H1 (cell line): ENCODE data around the gene KCNJ13. TPM values are rescaled to one million over a fixed set of nuclear protein-coding genes. Genes with fewer than 3 reads are reported as not detected.

Experiments
- HDAC6 ChIP-seq: IDR thresholded peaks from one replicate; pipeline ENCODE4 v1.7.1; 2012; ENCODE audit warnings: low read depth, mild to moderate bottlenecking, inconsistent platforms, low read length, moderate library complexity
- POLR2AphosphoS5 ChIP-seq: IDR thresholded peaks from 2 replicates; pipeline ENCODE4 v1.6.1; 2011; ENCODE audit warnings: low read depth, low read length
- RAD21 ChIP-seq, 2 experiments: IDR thresholded peaks in 1 of 2; conservative IDR thresholded peaks in 1 of 2; 2 replicates each; pipeline ENCODE4 v1.6.1; 2011; ENCODE audit warnings: low read depth in 2 of 2, low read length in 2 of 2, improper control_type of control experiment in 1 of 2, inconsistent platforms in 1 of 2, mild to moderate bottlenecking in 1 of 2, moderate library complexity in 1 of 2
- polyA plus RNA-seq, 7 experiments: library from polyadenylated mRNA; depleted of rRNA in 3 of 7; stranded (reverse) in 5 of 7; unstranded in 2 of 7; fragments of >200 nt in 5 of 7; fragments of 200-250 nt in 2 of 7; gene quantifications; 1 replicate in 5 of 7; 2 replicates in 1 of 7; 4 replicates in 1 of 7; pipeline versions ENCODE4 v1.2.1 to v1.2.3, GENCODE V29; 2011 to 2013; ENCODE audit warnings: missing spikeins in 2 of 7, mixed read lengths in 2 of 7
- total RNA-seq: library from RNA; stranded (reverse); fragmentation: NEBNext Ultra II Directional; extraction: Animal tissue kit (Norgen Biotek cat#: 25700); gene quantifications from 2 replicates; pipeline ENCODE4 v1.2.1, GENCODE V29; 2021
- TF ChIP-seq, protein P1 (sequence below): fragments of 300-600 bp; sonication (generic); IDR thresholded peaks from 2 replicates; pipeline ENCODE4 v1.7.1; 2012; ENCODE audit warnings: low read length, moderate library complexity, mild to moderate bottlenecking, inconsistent platforms; ENCODE audit not compliant: insufficient replicate concordance
- TF ChIP-seq, protein P2 (sequence below): IDR thresholded peaks from 2 replicates; pipeline ENCODE4 v1.6.1; 2012; ENCODE audit warnings: low read length, inconsistent platforms

KCNJ13 gene
- total and polyA plus RNA-seq, 2 of the 8 experiments (the other 6 are each of a cell fraction or from before 2014, with no cell fraction given): not detected

GRCh38 chr2:232771870-232772269 is 4.5 kb downstream of the KCNJ13 start (continued):
- TF ChIP-seq, protein P1, sequence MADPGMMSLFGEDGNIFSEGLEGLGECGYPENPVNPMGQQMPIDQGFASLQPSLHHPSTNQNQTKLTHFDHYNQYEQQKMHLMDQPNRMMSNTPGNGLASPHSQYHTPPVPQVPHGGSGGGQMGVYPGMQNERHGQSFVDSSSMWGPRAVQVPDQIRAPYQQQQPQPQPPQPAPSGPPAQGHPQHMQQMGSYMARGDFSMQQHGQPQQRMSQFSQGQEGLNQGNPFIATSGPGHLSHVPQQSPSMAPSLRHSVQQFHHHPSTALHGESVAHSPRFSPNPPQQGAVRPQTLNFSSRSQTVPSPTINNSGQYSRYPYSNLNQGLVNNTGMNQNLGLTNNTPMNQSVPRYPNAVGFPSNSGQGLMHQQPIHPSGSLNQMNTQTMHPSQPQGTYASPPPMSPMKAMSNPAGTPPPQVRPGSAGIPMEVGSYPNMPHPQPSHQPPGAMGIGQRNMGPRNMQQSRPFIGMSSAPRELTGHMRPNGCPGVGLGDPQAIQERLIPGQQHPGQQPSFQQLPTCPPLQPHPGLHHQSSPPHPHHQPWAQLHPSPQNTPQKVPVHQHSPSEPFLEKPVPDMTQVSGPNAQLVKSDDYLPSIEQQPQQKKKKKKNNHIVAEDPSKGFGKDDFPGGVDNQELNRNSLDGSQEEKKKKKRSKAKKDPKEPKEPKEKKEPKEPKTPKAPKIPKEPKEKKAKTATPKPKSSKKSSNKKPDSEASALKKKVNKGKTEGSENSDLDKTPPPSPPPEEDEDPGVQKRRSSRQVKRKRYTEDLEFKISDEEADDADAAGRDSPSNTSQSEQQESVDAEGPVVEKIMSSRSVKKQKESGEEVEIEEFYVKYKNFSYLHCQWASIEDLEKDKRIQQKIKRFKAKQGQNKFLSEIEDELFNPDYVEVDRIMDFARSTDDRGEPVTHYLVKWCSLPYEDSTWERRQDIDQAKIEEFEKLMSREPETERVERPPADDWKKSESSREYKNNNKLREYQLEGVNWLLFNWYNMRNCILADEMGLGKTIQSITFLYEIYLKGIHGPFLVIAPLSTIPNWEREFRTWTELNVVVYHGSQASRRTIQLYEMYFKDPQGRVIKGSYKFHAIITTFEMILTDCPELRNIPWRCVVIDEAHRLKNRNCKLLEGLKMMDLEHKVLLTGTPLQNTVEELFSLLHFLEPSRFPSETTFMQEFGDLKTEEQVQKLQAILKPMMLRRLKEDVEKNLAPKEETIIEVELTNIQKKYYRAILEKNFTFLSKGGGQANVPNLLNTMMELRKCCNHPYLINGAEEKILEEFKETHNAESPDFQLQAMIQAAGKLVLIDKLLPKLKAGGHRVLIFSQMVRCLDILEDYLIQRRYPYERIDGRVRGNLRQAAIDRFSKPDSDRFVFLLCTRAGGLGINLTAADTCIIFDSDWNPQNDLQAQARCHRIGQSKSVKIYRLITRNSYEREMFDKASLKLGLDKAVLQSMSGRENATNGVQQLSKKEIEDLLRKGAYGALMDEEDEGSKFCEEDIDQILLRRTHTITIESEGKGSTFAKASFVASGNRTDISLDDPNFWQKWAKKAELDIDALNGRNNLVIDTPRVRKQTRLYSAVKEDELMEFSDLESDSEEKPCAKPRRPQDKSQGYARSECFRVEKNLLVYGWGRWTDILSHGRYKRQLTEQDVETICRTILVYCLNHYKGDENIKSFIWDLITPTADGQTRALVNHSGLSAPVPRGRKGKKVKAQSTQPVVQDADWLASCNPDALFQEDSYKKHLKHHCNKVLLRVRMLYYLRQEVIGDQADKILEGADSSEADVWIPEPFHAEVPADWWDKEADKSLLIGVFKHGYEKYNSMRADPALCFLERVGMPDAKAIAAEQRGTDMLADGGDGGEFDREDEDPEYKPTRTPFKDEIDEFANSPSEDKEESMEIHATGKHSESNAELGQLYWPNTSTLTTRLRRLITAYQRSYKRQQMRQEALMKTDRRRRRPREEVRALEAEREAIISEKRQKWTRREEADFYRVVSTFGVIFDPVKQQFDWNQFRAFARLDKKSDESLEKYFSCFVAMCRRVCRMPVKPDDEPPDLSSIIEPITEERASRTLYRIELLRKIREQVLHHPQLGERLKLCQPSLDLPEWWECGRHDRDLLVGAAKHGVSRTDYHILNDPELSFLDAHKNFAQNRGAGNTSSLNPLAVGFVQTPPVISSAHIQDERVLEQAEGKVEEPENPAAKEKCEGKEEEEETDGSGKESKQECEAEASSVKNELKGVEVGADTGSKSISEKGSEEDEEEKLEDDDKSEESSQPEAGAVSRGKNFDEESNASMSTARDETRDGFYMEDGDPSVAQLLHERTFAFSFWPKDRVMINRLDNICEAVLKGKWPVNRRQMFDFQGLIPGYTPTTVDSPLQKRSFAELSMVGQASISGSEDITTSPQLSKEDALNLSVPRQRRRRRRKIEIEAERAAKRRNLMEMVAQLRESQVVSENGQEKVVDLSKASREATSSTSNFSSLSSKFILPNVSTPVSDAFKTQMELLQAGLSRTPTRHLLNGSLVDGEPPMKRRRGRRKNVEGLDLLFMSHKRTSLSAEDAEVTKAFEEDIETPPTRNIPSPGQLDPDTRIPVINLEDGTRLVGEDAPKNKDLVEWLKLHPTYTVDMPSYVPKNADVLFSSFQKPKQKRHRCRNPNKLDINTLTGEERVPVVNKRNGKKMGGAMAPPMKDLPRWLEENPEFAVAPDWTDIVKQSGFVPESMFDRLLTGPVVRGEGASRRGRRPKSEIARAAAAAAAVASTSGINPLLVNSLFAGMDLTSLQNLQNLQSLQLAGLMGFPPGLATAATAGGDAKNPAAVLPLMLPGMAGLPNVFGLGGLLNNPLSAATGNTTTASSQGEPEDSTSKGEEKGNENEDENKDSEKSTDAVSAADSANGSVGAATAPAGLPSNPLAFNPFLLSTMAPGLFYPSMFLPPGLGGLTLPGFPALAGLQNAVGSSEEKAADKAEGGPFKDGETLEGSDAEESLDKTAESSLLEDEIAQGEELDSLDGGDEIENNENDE: no peak
- TF ChIP-seq, protein P2, sequence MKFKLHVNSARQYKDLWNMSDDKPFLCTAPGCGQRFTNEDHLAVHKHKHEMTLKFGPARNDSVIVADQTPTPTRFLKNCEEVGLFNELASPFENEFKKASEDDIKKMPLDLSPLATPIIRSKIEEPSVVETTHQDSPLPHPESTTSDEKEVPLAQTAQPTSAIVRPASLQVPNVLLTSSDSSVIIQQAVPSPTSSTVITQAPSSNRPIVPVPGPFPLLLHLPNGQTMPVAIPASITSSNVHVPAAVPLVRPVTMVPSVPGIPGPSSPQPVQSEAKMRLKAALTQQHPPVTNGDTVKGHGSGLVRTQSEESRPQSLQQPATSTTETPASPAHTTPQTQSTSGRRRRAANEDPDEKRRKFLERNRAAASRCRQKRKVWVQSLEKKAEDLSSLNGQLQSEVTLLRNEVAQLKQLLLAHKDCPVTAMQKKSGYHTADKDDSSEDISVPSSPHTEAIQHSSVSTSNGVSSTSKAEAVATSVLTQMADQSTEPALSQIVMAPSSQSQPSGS: no peak
- TF ChIP-seq HDAC6: no peak
- TF ChIP-seq RAD21 (IDR thresholded peaks at IDR 0.05 in 1 of 2, conservative IDR thresholded peaks at IDR 0.05 in 1 of 2; ENCODE audit: low read depth in 2 of 2, low read length in 2 of 2): no peak
- no peak for TF ChIP-seq POLR2AphosphoS5
